HG03354 (cell line): ENCODE data around the gene FFAR3.

Experiments used
- ATAC-seq: cut with Tn5 transposase; IDR thresholded peaks from one replicate; pipeline ENCODE4 v1.9.1; 2021; ENCODE audit warnings: mild to moderate bottlenecking; ENCODE audit not compliant: unreplicated experiment, poor library complexity, severe bottlenecking

Gene FFAR3

GRCh38 chr19:35329323-35329722, 28.9 kb upstream of the FFAR3 start:
- peak; percentile 5 for ATAC-seq

GRCh38 chr19:35330475-35330874, 27.8 kb upstream of the FFAR3 start:
- ATAC-seq: peak; percentile 63

- no peak for ATAC-seq
These were observed 26.6 kb upstream of the FFAR3 start for GRCh38 chr19:35331551-35332214.

DNA sequence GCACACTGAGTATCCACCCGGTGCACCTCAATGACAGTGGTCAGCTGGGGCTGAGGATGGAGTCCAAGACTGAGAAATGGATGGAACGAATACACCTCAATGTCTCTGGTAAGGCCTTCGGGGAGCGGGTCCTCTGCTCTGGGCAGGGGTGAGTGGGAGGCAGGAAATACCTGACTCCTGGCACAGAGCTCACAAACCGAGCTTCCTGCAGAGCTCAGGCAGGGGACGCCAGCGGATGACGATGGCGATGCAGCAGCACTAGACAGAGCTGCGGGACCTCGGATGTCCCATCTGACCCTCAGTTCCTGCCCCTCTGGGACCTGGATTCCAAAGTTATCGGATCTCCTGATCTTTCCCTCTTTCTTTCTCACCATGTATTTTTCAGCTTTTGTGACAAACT, 25.4 kb upstream of the FFAR3 start:
- ATAC-seq: no peak

DNA sequence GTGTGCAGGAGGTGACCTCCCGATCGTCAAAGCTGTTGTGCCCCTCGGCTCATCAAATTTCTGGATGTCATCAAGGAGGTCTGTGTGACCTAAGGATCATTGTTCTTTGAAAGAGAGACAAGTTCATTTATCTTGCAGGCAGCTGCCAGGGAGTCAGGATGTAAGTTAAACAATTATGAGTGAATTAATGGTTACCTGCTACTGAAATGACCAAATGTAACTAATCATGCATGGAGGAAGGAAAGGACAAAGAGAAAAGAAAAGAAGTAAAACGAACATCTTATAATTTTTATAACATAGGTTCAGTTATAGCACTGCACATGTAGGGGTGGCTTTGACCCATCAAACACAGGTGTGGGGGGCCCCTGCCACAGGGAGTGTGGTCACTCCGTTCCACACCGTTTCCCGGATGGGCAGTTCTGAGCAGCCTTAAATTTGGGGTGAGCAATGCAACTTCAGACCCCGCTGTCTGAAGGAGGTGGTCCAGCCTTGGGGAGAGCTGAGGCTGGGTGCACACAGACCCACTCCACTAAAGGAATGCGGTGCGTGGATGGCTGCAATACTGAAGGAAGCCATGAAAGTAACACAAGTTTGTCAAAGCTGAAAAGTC, 24.0 kb upstream of the FFAR3 start:
- ATAC-seq: no peak

- ATAC-seq: no peak
These were observed 21.9 kb upstream of the FFAR3 start for GRCh38 chr19:35336166-35336955.

DNA sequence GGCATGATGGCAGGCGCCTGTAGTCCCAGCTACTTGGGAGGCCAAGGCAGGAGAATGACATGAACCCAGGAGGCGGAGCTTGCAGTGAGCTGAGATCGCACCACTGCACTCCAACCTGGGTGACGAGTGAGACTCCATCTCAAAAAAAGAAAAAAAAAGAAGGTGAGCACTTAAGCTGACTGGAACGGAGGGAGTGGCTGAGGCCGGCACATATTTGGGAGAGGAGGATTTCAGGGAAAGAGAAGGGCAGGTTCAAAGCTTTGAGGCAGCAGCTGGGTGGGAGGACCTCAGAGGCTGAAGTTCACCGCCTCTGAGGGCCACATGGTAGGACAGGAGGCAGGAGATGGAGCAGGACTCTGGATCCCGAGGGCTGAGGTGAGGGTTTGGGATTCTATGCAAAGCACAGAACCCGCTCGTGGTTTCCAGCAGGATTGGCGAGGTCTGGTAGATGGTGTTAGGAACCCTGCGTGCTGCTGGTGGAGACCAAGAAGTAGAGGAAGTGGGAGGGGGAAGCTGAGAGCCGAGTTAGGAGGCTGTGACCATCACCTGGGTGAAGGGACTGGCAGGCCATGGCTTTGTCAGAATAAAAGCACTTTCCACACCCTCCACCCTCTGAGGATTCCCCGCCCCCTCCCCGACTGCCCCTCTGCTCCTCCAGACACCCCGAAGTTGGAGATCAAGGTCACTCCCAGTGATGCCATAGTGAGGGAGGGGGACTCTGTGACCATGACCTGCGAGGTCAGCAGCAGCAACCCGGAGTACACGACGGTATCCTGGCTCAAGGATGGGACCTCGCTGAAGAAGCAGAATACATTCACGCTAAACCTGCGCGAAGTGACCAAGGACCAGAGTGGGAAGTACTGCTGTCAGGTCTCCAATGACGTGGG, 20.9 kb upstream of the FFAR3 start:
- ATAC-seq: no peak

DNA sequence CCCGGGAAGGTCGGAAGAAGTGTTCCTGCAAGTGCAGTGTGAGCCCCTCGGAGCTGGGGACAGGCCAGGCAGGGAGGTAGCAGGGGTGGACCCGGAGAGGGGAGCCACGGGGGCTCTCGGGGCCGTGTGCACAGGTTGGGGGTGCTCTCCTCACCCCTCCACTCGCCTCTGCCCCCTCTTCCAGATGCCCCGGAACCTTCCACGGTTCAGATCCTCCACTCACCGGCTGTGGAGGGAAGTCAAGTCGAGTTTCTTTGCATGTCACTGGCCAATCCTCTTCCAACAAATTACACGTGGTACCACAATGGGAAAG, 20.3 kb upstream of the FFAR3 start:
- ATAC-seq: no peak

- ATAC-seq: no peak
These were observed 17.8 kb upstream of the FFAR3 start for GRCh38 chr19:35340431-35340830.

GRCh38 chr19:35341006-35341405, 17.3 kb upstream of the FFAR3 start:
- no peak for ATAC-seq

- ATAC-seq: no peak
These were observed 16.6 kb upstream of the FFAR3 start for GRCh38 chr19:35341565-35342225.

- no peak for ATAC-seq
These were observed 15.8 kb upstream of the FFAR3 start for GRCh38 chr19:35342430-35342829.

DNA sequence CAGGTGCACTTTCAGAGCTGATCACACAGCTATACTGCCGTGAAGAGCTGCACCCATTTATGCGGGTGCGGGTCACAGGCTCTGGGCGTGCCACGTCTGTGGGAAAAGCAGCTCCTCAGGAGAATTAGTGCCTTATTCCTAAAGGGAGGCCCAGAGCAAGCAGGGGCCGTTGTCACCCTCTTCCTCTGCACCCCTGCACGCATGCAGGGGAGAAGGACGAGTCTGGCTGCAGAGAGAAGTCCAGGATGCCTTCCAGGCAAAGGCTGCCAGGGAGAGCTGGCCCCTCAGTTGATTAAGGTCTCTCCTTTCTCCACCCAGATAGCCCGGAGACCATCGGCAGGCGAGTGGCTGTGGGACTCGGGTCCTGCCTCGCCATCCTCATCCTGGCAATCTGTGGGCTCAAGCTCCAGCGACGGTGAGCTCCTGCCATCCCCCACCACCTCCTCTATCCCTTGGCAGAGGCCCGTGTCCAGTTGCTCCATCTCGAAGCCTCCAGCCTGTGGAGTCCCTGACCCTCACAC, 13.7 kb upstream of the FFAR3 start:
- ATAC-seq: no peak

GRCh38 chr19:35345671-35346111, 12.6 kb upstream of the FFAR3 start:
- ATAC-seq: no peak

DNA sequence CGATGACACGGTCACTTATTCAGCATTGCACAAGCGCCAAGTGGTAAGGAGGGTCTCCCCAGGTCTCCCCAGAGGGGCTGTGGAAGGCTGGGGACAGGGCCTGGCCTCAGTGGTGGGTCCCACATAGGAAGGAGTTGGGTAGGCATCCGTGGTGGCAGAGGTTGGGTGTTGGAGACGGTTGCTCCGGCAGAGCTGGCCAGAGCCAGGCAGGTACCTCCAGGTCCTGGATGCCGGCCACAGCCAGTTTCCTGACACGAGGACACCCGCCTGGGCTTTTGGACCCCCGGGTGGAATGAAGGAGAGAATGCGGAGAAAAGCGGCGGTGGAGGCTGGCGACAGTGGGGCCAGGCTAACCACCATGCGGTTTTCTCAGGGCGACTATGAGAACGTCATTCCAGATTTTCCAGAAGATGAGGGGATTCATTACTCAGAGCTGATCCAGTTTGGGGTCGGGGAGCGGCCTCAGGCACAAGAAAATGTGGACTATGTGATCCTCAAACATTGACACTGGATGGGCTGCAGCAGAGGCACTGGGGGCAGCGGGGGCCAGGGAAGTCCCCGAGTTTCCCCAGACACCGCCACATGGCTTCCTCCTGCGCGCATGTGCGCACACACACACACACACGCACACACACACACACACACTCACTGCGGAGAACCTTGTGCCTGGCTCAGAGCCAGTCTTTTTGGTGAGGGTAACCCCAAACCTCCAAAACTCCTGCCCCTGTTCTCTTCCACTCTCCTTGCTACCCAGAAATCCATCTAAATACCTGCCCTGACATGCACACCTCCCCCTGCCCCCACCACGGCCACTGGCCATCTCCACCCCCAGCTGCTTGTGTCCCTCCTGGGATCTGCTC, 11.8 kb upstream of the FFAR3 start:
- peak; percentile 32 for ATAC-seq

DNA sequence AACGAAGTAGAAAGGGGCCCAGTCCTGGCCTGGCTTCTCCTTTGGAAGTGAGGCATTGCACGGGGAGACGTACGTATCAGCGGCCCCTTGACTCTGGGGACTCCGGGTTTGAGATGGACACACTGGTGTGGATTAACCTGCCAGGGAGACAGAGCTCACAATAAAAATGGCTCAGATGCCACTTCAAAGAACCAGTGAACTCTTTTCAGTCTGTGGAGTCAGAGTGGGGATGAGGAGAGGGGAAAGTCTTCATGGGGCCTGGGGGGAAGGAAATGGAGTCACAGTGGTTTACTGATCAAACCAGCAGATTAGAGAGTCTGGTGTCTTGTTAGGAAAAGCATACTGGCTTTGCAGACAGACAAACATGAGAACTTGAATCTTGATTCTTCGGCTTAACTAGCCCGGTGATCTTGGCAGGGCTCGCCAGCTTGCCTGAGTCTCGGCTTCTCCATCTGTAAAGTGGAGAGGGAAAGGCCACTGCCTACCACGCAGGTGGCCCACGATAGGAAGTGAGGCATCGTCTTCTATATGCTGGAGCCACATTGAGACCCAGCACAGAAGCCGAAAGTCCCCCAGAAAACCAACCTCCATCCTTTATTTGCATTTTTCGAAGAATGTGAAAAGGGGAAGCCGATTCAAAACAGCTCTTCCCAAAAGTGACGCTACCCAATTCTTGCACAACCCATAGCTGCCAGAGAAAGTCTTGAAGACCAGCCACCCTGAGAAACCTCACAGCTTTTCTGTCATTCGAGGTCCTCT, 10.9 kb upstream of the FFAR3 start, which contains the start of gene FFAR1:
Gene FFAR1 (plus strand): TSS at position 732 of the 759 bp plus-strand sequence. CDS start 3,650 bp downstream, outside the sequence.
- ATAC-seq: peak; percentile 62

- ATAC-seq: no peak
These were observed 10.3 kb upstream of the FFAR3 start for GRCh38 chr19:35347930-35348298.
